OCI-M1 (cell line): Measurements from ENCODE around the gene DAGLA.
"Not testable (repeated sequence)": the region's sequence is repeated elsewhere in the genome, so short reads cannot be mapped to it uniquely, and the experiment has no call there.

Experiments used
- DNase-seq: peaks from one replicate; lab custom pipeline; 2025; lab: John Stamatoyannopoulos, UW

The DAGLA gene

DNA sequence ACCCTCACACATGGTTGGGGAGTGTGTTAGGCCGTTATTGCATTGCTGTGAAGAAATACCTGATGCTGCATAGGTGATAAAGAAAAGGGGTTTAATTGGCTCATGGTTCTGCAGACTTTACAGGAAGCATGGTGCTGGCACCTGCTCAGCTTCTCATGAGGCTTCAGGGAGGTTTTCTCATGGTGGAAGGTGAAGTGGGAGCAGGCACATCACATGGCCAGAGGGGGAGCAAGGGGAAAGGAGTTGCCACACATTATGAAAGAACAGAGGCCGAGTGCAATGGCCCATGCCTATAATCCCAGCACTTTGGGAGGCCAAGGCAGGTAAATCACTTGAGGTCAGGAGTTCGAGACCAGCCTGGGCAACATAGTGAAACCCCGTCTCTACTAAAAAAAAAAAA, 19.2 kb upstream of the DAGLA start:
- not testable (repeated sequence) for DNase-seq

DNA sequence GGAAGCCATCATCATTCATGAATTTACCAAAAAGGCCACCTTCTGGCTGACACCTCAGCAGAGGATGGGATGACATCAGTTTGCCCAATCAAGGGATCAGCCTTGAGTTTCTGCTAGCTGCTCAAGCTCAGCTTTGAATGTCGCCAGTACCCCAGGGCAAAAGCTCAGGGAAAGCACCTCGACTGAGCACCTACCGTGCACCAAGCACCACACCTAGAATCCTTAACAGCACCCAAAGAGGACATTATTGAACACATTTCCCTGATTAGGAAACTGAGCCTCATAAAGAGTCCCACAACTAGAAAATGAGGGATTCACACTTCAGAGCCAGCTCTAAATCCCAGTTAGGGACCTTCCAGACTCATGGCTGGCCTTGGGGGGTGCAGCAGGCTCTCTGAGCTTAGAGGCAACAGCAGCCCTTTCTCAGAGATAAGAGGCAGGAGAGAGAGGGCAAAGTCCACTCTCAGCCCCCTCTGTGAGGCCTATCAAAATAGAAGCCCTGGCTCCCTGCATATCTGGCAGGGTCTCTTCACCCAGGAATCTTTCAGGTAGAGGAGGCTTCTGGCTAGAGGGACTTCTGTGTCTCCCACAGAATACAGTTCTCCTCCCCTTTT, 13.4 kb upstream of the DAGLA start:
- DNase-seq: no peak

DNA sequence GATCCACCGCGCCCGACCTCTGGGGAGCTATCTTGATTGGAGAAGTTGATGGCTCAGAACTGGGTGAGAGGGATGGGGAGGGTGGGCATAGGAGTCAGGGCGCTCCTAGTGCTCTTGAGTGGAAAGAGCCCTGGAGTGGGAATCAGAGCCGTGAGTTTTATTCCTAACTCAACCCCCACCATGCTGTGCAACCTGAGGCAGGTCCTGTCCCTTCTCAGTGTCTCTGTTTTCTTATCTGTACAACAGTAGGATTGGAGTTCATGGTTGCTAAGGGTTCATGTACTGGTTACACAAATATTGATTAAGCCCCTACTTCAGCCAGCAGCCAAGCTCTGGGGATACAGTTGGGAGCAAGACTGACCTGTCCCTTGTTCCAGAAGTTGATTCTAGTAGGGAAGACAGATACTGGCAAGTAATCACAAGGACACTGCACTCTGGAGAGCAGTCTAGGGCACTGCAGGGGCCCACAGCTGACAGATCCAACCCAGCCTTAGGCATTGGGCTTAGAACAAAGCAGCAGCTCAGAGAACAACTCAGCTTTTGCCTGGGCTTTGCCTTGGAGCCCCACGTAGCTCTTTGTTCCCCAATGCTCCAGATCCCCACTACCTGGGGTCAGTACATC, 12.4 kb upstream of the DAGLA start:
- no peak for DNase-seq

DNA sequence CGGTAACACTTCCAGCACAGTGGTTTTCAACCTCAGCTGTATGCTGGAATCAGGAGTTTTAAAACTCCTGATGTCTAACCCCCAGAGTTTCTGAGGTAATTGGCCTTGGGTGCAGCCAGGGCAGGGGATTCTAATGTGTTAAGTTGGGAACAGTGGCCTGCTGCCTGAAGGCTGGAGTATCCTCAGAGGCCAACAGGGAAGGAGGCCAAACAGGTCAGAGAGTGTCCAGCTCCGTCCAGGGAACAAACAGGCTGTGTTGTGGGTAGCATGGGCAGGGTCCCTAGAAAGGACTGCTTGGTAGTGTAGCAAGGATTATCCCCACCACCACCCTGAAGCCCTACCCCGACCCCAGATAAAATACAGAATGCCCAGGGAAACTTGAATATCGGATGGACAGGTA, 10.8 kb upstream of the DAGLA start:
- no peak for DNase-seq

DNA sequence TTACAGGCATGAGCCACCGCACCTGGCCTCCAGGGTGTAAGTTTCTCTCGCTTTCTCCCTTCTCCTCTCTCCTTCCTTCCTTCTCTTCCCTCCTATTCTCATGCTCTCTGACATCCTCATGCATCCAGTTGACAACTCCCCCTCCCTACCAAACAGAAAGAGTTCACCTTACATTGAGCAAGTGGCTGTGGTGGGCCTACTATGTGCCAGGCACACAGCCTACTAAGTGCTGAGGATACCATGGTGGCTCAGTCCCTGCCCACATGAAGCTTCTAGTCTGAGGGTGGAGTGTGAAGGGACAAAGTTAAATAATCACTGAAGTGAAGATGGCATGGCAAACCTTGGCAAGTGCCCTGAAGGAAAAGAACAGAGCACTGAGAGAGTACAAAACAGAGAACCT, 9.6 kb upstream of the DAGLA start:
- no peak for DNase-seq

DNA sequence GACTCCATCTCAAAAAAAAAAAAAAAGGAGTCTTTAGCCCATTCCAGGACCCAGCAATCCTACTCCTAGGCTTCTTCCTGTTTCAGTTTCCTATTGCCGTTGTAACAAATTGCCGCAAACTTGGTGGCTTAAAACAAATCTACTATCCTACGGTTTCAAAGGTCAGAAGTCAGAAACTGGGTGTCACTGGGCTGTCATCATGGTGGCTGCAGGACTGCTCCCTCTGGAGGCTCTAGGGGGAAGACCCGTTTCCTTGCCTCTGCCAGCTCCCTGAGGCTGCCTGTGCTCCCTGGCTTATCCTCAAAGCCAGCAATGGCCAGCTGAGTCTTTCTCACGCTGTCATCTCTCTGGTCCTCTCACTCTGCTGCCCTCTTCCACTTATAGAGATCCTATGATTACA, 8.7 kb upstream of the DAGLA start:
- peak; percentile 48 for DNase-seq

DNA sequence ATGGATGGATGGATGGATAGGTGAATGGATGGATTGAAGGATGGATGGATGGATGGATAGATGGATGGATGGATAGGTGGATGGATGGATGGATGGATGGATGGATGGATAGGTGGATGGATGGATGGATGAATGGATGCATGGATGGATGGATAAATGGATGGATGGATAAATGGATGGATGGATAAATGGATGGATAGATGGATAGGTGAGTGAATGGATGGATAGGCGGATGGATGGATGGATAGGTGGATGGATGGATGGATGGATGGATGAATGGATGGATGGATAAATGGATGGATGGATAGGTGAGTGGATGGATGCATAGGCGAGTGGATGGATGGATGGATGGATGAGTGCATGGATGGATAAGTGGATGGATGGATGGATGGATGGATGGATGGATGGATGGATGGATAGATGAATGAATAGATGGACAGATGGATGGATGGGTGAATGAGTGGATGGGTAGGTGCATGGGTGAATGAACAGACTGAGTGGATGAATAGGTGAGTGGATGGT, 6.2 kb upstream of the DAGLA start:
- DNase-seq: not testable (repeated sequence)

DNA sequence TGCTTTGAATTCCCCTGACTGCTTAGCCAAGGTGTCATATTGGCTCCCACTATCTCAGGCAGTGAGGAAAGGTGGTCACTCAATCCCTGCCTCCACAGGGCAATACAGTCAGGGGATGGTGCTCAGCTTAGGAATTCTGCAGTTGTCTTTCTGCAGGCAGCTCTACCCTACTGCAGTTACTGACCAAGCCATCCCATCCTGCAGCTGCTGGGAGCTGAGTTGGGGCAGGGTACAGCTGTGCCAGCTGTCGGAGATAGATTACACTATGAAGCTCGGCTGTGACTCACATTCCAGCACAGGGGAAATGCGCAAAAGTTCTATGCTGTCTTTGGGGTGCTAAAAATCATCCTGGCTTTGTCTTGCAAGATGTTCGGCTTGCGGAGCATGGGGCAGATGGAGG, 4.4 kb upstream of the DAGLA start:
- DNase-seq: no peak

DNA sequence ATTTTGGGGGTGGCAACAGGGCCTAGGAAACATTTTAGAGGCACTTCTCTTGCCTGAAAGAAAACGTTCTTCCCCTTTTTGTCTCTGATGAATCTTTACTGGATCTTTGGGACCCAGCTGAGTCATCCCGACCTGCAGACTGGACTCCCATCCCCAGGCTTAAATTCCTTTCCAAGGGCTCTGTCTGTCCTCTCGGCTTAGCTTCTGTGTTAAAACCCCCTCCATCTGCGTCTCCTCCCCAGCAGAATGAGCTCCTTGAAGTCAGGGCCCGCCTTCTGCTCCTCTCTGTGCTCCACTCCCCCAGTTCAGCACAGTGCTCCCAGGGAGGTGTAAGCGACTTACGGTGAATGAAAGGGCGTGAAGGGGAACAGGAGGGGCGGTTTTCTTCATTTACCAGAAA, 895 bp upstream of the DAGLA start:
- peak; percentile 17 for DNase-seq

DNA sequence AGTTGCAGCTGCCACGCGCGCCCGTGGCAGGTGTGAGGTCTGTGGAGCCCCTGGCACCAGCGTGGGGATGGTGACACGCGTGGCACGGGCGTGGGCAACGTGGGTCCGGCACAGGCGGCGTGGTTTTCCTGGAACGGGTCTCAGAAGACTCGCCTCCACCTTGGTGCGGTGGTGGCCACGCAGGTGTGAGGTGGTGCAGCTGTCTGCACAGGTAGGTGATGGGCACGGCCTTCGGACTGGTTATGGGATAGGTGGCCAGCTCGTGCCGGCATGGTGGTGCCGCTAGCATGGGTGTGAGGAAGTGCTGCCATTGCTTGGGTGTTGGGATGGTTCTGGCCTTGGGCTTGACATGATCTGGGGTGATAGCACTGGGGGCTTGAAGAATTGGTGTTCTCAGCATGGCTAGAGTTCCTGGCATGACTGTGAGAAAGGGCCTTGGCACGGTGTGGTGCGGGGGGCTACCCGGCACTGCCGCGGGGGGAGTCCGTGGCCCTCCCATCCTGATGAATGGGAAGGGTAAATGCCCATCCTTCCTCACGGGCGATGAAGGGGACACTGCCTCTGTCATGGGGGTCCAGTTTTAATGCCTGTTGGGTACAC, 531 bp downstream of the DAGLA start:
- no peak for DNase-seq

DNA sequence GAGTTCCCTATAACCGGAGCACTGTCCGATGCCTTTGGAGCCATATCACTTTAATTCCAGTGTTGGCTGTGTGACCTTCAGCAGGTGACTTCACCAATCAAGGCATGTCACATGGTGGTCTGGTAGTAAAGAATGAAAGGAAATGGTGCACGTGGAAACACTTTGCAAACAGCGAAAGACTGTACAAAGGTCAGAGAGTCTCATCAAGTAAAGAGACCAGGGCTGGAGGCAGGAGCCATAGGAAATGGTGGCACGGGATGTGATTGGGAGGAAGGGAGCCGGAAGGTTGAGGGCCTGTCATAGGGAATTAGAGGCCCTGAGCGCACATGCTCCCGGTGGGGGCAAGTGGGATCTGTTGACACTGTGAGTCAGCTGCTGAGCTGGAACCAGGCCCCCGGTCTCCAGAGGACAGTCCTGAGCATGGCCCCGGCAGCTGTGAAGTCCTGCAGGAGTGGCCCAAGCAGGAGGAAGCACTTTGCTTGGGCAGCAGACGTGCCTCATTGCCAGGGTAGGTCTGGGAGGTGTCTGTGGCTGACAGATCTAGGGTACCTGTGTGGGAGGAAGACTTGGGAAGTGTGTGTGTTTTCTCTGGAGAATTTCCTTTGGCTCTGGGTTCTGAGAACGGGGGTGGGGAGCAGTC, 2.0 kb downstream of the DAGLA start:
- no peak for DNase-seq

DNA sequence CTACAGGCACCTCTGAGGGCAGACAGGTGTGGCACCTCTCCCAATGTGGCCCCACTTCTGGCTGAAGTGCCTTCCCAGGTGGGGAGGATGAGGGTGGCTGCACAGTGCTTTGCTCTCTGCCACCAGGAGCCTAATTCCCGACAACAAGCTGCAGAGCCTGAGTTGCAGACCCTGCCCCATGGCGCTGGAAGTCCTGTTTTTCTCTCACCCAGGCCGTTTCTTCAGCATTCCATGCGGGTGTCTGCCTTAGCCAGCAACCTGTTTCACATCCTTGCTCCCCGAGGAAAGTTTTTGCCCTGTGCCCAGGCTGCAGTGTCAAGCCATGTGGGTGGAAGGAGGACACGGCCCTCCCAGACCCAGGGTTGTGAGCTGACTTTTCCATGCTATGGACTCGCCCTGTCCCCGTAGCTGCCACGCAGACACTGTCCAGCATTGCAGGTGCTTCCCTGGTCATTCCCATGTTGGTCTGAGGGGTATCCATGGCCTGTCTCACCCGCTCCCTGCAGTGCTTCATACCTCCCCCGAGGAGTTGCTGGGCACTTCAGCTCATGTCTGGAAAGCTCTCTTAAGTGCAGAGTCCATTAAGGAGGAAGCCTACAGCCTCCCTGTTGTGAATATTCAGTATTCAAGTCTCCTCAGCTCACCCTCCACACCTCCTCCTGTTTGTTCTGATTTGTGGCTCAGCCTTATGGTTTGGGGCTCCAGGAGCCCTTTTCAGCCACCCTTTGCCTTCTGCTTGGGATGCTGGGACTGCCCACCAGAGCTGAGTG, 2.9 kb downstream of the DAGLA start:
- DNase-seq: no peak

DNA sequence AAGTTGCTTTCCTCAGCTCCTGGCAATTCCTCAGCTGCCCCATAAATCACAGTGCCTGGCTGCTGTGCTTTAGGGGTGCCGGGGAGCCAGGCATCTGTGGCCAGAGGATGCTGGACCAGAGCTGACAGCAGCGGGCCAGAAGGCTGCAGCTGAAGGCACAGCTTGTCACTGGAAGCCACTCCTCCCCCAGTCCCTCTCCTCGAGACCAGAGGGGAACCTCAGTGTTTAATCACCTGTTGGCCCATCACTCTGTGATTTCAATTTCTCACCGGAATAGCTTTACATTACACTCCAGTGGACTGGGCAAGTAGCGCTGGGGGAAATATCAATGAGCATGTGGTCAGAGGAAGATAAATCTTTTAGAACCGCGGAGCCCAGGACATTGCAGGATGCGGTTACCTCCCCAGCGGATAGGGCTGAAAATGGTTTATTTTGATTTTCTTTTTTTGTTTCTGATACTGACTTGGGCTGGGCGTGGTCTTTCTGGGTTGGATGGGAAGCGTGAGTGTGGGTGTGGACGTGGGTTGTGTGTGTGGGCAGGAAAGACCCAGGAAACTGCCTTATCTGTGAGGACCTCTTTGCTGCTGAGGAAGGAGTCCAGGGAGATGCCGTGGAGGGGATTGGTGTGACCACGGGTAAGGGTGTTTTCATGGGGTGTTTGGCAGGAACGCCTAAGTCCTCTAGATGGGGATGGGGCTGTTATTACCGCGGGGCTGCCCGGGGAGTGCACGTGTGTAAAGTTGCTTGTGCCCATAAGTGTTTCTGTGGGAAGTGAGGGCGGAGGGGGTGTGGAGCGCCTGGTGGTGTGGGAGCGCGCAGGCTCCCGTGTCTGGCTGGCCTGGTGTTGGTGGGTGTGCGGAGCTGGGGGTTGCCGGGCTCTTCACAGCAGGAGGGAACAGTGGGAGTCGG, 4.0 kb downstream of the DAGLA start:
- DNase-seq: peak; percentile 78

DNA sequence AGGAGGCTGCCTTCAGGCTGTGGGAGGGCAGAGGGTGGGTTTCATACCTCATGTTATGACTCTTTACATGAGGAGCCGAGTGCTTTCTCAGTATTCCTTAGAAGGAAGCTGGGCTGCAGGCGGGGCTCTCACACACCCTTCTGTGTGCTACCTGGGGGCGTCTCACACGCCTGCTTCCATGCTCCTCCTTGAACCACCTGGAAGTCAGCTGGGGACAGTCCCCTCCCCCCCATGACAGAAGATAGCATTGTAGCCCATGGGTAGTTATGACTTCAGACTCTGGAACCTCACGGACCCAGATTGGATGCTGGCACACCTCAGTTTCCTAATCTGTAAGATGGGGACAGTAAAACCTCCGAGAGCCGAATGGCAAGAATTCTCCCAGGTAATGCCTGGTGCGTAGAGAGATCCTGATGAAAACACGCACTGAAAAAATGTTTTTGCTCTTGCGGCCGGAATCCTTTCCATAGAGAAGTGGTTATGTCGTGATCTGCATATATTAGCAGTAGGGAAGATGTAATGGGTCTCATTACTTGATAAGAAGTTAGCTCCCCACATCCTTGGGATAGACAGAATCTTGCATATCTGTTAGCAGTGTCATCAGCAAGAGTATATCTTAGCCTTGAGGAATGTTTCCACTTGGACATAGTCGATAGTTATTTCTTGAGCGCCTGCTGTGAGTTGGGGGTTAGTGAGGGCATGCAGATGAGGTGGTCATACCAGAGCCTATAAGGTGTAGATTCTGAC, 4.9 kb downstream of the DAGLA start:
- DNase-seq: no peak

DNA sequence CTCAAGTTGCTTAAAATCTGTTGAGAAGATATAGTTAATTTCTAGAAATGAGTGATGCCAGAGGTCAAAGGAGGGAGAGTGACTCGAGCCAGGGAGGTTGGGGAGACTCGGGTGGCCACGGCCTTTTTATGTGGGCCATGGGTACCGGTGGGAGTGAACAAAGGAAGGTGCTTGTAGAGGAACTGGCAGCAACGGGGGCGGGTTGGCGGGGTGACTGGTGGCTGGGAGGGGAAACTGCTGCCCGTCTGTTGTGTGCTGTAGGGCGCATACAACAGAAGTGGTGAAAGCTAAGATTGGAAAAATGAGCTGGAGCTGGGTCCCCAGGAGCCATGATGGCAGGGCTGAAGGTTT, 5.4 kb downstream of the DAGLA start:
- no peak for DNase-seq

DNA sequence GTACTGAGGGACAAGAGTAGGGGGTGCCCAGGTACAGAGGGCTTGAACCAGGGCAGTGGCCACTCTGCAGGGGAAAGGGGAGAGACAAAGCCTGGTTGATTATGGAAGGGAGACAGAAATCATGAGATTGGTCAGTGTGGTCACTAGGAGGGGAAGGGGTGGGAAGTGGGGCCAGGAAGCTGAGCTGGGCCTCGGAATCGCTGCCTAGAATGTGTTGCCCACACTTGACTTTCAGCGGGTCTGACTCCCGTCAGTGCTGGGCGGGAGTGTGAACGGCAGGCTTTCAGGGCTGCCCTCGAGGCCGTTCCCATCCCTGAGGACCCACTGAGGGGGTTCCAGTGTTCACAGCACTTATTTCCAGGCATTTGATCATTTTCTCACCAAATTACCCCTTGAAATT, 5.9 kb downstream of the DAGLA start:
- DNase-seq: no peak

DNA sequence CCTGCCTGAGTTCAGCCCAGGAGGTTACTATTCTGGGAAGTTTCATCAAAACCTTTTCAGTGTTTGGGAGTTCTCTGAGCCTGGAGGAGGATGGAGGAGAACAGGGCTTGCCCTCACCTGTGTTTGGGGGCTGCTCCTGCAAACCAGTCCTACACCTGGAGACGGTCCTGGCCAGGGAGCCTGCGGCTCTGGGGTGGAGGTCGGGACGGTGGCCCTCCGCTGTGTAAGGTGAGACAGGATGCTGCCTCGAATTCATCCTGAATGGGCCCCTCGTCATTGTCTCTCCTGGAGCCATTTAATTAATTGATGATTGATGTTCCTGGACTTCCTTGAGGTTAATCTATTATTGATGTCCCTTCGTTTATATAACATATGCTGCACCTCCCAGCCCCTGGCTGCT, 6.3 kb downstream of the DAGLA start:
- DNase-seq: no peak

DNA sequence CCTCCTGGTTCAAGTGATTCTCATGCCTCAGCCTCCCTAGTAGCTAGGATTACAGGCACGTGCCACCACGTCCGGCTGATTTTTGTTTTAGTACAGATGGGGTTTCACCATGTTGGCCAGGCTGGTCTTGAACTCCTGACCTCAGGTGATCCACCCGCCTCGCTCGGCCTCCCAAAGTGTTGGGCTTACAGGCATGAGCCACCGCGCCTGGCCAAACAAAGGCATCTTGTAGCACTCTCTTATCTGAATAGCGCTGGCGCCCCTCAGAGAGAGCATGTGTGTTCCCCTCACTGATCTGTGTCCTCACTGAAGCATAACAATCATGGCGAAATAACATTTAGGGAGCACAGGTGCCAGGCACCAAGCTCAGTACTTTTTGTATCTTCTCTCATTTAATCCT, 7.2 kb downstream of the DAGLA start:
- no peak for DNase-seq

DNA sequence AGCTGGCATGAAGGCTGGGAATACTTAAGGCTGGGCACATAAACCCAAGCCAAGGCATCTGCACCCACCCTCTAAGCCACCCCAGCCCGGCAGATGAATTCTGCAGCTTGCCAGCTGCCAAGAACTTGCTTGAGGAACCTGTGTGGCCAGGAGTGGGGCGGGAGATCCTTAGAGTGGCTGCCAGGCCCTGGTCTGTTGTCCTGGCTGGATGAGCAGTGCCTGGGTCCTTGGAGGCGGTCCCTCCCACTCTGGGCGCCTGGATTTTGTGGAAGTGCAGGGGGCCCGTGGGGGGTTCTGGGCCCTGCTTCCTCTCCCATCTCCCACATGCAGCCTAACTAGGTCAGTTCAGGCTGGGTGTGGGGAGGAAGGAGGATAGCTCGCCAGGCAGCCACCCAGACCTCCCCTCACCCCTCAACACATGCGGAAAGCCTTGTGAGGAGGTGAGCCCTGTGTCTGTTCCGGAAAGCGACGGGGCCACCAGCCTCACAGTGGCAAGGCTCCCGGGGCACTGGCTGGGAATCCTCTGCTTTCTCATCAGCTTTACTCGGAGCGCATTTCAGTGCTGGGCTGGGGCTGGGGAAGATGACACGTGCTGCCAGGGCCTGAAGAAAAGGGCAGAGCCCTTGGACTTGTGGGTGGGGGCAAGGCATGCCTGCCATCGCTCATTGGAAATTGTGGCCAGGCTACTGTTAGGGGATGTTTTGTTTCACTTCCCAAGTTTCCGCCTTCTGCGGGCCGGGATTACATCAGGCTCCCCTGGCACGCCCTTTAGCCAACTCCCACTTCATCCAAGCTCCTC, 8.4 kb downstream of the DAGLA start:
- no peak for DNase-seq

DNA sequence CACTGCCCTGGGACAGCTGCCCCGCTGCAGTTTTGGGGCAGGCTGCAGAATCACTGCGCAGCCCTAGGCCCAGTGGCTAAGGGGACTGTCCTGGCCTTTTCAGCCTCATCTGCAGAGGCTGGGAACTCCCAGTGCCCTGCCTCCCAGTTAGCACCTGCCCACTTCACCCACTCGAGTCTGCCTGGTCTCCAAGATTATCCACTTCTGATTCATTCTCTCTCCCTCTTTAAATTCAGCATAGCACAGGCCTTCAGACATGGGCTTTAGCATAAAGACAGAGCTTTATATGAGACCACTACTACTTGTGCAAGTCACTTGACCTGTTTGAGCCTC, 8.9 kb downstream of the DAGLA start:
- DNase-seq: no peak
